GM12874 (cell line): ENCODE measurements around the gene CUL1.

Experiments
- TF ChIP-seq, protein P1 (sequence below): IDR thresholded peaks from 2 replicates; pipeline ENCODE4 v1.5.1; 2011; ENCODE audit warnings: low read depth, mild to moderate bottlenecking, control low read depth, low read length, moderate library complexity; ENCODE audit not compliant: insufficient read depth

The CUL1 gene

GRCh38 chr7:148698397-148699023 is at the start of gene CUL1:
TSS of gene CUL1 (plus strand) at chr7:148698903. CDS start at chr7:148730123, 31,220 bp downstream.
- TF ChIP-seq, protein P1, sequence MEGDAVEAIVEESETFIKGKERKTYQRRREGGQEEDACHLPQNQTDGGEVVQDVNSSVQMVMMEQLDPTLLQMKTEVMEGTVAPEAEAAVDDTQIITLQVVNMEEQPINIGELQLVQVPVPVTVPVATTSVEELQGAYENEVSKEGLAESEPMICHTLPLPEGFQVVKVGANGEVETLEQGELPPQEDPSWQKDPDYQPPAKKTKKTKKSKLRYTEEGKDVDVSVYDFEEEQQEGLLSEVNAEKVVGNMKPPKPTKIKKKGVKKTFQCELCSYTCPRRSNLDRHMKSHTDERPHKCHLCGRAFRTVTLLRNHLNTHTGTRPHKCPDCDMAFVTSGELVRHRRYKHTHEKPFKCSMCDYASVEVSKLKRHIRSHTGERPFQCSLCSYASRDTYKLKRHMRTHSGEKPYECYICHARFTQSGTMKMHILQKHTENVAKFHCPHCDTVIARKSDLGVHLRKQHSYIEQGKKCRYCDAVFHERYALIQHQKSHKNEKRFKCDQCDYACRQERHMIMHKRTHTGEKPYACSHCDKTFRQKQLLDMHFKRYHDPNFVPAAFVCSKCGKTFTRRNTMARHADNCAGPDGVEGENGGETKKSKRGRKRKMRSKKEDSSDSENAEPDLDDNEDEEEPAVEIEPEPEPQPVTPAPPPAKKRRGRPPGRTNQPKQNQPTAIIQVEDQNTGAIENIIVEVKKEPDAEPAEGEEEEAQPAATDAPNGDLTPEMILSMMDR: no peak

GRCh38 chr7:148650232-148650858 is 48.4 kb upstream of the CUL1 start:
- TF ChIP-seq, protein P1: no peak

GRCh38 chr7:148652773-148653172 is 45.9 kb upstream of the CUL1 start:
- TF ChIP-seq, protein P1: no peak

DNA sequence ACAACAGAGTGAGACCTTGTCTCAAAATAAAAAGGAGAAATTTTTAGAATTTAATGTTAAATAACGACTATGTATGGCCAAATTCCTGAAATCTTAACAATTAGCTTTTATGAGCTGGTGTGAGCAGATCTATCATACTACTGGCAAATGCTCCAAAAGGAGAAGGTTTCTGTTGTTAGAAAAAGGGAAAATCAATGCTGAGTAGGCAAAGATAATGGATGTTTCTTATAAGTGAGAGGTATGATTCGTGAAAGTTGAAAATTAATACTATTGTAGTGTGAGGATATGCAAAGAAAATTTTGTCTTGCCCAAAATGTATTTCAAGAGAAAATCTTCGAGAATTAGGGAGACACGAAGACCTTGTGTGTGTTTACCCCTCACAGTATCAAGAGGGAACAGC is 40.8 kb upstream of the CUL1 start:
- TF ChIP-seq, protein P1: no peak

DNA sequence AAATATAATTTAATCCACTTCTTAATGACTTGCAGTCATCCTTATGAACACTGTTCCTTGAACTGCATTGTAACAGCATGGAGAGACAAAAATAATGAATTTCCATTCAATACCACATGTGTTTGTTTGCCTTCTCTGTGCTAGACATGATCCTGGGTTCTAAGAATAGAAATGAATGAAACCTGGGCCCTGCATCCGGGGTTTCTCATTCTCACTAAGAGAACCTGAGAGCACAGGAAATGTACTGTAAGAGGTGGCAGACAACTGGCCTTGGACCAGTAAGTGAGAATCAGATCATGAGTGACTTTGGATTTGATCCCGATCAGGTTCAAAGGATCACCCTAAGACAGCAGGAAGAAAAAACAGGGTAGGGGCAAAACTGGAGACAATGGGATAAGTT is 37.2 kb upstream of the CUL1 start:
- TF ChIP-seq, protein P1: no peak

- TF ChIP-seq, protein P1: no peak
Observed at GRCh38 chr7:148662646-148663045, 36.1 kb upstream of the CUL1 start.

- TF ChIP-seq, protein P1: no peak
Observed at GRCh38 chr7:148664324-148664723, 34.4 kb upstream of the CUL1 start.
